Esophagus squamous epithelium (tissue), 4 donors: ENCODE results near the gene SLC35D2.

Experiments used
- POLR2A ChIP-seq, 4 donors: fragments of 450-650 bp; IDR thresholded peaks; one replicate each; pipeline ENCODE4 v1.6.1; 2017; ENCODE audit warnings: antibody characterized with exemption in 4 of 4, mild to moderate bottlenecking in 4 of 4, moderate library complexity in 3 of 4
- TF ChIP-seq, protein P1 (sequence below), 6 experiments: fragments of 450-650 bp in 4 of 6; fragments of 200-600 bp in 2 of 6; sonication (generic) in 2 of 6; IDR thresholded peaks; one replicate each; pipeline ENCODE4 v1.5.1; 2016 to 2019; ENCODE audit warnings: antibody characterized with exemption in 6 of 6, mild to moderate bottlenecking in 4 of 6, moderate library complexity in 4 of 6

DNA sequence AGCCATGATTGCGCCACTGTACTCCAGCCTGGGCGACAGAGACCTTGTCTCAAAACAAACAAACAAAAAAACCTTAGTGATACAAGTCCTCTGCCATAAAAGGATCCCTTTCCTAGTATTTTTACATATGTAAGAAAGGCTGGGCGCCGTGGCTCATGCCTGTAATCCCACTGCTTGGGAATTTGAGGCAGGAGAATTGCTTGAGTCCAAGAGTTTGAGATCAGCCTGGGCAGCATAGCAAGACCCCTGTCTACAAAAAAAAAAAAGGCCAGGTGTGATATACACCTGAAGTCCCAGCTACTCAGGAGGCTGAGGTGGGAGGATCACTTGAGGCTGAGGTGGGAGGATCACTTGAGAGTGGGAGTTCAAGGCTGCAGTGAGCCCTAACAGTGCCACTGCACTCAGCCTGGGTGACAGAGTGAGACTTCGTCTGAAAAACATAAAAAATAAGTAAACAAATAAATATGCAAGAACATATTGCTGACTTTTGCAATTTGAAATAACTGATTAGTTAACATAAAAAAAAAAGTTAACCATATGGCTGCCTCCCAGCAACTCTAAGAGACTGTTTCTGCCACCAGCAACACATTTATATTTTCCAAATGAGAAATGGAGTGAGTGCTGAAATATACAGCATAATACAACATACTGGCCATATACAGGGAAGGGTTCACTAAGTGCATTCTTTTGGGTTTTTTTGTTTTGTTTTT, 27.8 kb upstream of the SLC35D2 start:
- TF ChIP-seq, protein P1, sequence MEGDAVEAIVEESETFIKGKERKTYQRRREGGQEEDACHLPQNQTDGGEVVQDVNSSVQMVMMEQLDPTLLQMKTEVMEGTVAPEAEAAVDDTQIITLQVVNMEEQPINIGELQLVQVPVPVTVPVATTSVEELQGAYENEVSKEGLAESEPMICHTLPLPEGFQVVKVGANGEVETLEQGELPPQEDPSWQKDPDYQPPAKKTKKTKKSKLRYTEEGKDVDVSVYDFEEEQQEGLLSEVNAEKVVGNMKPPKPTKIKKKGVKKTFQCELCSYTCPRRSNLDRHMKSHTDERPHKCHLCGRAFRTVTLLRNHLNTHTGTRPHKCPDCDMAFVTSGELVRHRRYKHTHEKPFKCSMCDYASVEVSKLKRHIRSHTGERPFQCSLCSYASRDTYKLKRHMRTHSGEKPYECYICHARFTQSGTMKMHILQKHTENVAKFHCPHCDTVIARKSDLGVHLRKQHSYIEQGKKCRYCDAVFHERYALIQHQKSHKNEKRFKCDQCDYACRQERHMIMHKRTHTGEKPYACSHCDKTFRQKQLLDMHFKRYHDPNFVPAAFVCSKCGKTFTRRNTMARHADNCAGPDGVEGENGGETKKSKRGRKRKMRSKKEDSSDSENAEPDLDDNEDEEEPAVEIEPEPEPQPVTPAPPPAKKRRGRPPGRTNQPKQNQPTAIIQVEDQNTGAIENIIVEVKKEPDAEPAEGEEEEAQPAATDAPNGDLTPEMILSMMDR (IDR thresholded peaks at IDR 0.05), result no peak
- no peak for TF ChIP-seq POLR2A (IDR thresholded peaks at IDR 0.05)
